K562 (cell line): ENCODE results near the gene CCDC17. TPM values are rescaled to one million over a fixed set of nuclear protein-coding genes. Genes with fewer than 3 reads are reported as not detected.

Experiments
- CHCHD3 ChIP-seq: fragments of 250-450 bp; sonication (Bioruptor Pico); IDR thresholded peaks from 2 replicates; pipeline ENCODE4 v2.1.2; 2022; ENCODE audit warnings: mild to moderate bottlenecking
- CREB1 ChIP-seq, 2 experiments: sonication (generic) in 1 of 2; formaldehyde crosslinking in 1 of 2; IDR thresholded peaks; 2 replicates each; pipeline versions ENCODE4 v1.6.1 to v1.8.0; 2012 to 2022; ENCODE audit warnings: inconsistent platforms in 1 of 2, mild to moderate bottlenecking in 1 of 2, missing genetic modification reagents in 1 of 2, moderate library complexity in 1 of 2
- ELF4 ChIP-seq: fragments of 450-650 bp; formaldehyde crosslinking; IDR thresholded peaks from 2 replicates; pipeline ENCODE4 v1.4.0; 2022; ENCODE audit warnings: missing genetic modification characterization
- ERF ChIP-seq: fragments of 450-650 bp; formaldehyde crosslinking; IDR thresholded peaks from 2 replicates; pipeline ENCODE4 v1.4.0; 2020; ENCODE audit warnings: mild to moderate bottlenecking, mixed read lengths
- ETV1 ChIP-seq: fragments of 450-650 bp; conservative IDR thresholded peaks from 2 replicates; pipeline ENCODE4 v1.6.1; 2016; ENCODE audit warnings: missing genetic modification characterization, control low read depth, low read depth, missing compliant biosample characterization
- MECOM ChIP-seq: fragments of 250-450 bp; sonication (Bioruptor Pico); IDR thresholded peaks from 2 replicates; pipeline ENCODE4 v1.8.0; 2022; ENCODE audit warnings: inconsistent platforms
- NR2F6 ChIP-seq: fragments of 450-650 bp; formaldehyde crosslinking; IDR thresholded peaks from 2 replicates; pipeline ENCODE4 v1.4.0; 2020; ENCODE audit warnings: mild to moderate bottlenecking
- POLR2AphosphoS2 ChIP-seq: IDR thresholded peaks from 2 replicates; pipeline ENCODE4 v1.6.1; 2012; ENCODE audit warnings: low read length, improper control_type of control experiment
- PTRF ChIP-seq: fragments of 450-650 bp; IDR thresholded peaks from 2 replicates; pipeline ENCODE4 v1.6.1; 2016; ENCODE audit warnings: mild to moderate bottlenecking, missing genetic modification characterization, missing compliant biosample characterization
- RBM25 ChIP-seq: fragments of 200-400 bp; formaldehyde crosslinking; IDR thresholded peaks from 2 replicates; pipeline ENCODE4 v1.6.1; 2018; ENCODE audit warnings: low read length, low read depth, moderate library complexity; ENCODE audit not compliant: severe bottlenecking
- SREBF1 ChIP-seq: fragments of 150-350 bp; IDR thresholded peaks from 2 replicates; pipeline ENCODE4 v1.6.1; 2014; ENCODE audit warnings: antibody characterized with exemption, low read depth, low read length, borderline replicate concordance
- SREBF2 ChIP-seq: sonication (generic); formaldehyde crosslinking; IDR thresholded peaks from 2 replicates; pipeline ENCODE4 v1.4.0; 2020; ENCODE audit warnings: mild to moderate bottlenecking, missing genetic modification reagents
- STAT5A ChIP-seq: IDR thresholded peaks from 2 replicates; pipeline ENCODE4 v1.6.1; 2012; ENCODE audit warnings: low read length, inconsistent platforms, borderline replicate concordance
- TEAD2 ChIP-seq: fragments of 450-650 bp; IDR thresholded peaks from 2 replicates; pipeline ENCODE4 v1.6.1; 2016; ENCODE audit warnings: missing genetic modification characterization, control low read depth, missing compliant biosample characterization
- WHSC1 ChIP-seq: IDR thresholded peaks from one replicate; pipeline ENCODE4 v1.6.1; 2012; ENCODE audit warnings: low read length, control low read depth, inconsistent platforms
- ZKSCAN3 ChIP-seq: fragments of 250-450 bp; sonication (Bioruptor Pico); IDR thresholded peaks from 2 replicates; pipeline ENCODE4 v1.4.0; 2020
- polyA plus RNA-seq, 8 experiments: library from polyadenylated mRNA; depleted of rRNA in 4 of 8; stranded (reverse) in 5 of 8; unstranded in 3 of 8; fragments of >200 nt; fragmentation: Nextera tagmentation in 2 of 8; fragmentation: Illumina TruSeq in 1 of 8; extraction: Ambion mirVana in 2 of 8; extraction: Trizol in 1 of 8; gene quantifications; 2 replicates each; pipeline versions ENCODE4 v1.2.1 to v1.2.3, GENCODE V29; 2011 to 2014; ENCODE audit warnings: inconsistent platforms in 1 of 8, missing spikeins in 1 of 8
- total RNA-seq, 7 experiments: library from RNA; depleted of rRNA in 6 of 7; stranded (reverse); fragments of >200 nt in 6 of 7; fragmentation: Illumina TruSeq in 2 of 7; extraction: Trizol in 2 of 7; gene quantifications; 2 replicates each; pipeline versions ENCODE4 v1.2.1 to v1.2.3, GENCODE V29; 2011 to 2021; ENCODE audit warnings: low replicate concordance in 1 of 7
- TF ChIP-seq, protein P1 (sequence below): sonication (generic); formaldehyde crosslinking; IDR thresholded peaks from 2 replicates; pipeline ENCODE4 v1.8.0; 2022; ENCODE audit warnings: missing genetic modification reagents, mild to moderate bottlenecking, borderline replicate concordance
- TF ChIP-seq, protein P2 (sequence below): fragments of 450-650 bp; IDR thresholded peaks from 2 replicates; pipeline ENCODE4 v1.7.0; 2016; ENCODE audit warnings: borderline replicate concordance
- TF ChIP-seq, protein P3 (sequence below): sonication (generic); IDR thresholded peaks from 2 replicates; pipeline ENCODE4 v1.6.1; 2016

CCDC17 gene
- total and polyA plus RNA-seq, 9 of the 15 experiments (the other 6 are each of a cell fraction or from before 2014, with no cell fraction given): 0.20 to 2.4 (median 0.85) TPM

DNA sequence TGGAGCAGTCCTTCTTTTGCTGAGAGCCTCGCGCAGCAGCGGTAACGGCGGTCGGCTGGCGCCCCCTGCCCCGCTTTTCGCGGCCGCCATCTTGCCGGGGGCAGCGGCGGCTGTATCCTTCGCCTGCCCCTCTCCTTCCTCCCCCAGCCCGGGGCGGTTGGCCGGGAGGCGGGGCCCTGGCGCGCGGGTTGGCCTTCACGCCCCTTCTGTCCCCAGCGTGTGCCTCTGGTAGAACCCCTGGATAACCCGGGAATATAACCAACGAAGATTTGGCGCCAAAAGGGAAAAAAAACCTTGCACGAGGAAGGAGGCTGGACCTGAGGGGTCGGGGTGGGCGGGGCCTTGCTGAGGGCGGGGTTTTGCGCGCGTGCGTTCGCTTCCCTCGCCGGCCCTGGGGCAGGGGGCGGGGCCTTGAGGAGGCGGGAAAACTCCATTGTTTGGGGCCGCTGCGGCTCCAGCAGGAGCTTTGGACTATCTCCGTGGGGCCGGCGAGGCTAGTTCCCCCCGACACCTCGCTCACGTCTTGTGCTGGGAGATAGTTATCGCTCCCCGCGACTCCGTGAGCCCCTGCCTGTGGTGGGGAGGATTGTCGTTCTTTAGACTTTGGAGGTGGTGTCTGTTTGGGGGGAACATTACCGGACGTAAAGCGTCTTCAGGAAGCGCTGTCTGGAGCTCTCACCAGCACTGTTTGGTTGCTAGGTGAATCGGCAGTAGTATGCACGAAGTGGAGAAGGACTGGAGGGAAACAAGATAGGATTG, 39.3 kb downstream of the CCDC17 start (continued):
- TF ChIP-seq, protein P1, sequence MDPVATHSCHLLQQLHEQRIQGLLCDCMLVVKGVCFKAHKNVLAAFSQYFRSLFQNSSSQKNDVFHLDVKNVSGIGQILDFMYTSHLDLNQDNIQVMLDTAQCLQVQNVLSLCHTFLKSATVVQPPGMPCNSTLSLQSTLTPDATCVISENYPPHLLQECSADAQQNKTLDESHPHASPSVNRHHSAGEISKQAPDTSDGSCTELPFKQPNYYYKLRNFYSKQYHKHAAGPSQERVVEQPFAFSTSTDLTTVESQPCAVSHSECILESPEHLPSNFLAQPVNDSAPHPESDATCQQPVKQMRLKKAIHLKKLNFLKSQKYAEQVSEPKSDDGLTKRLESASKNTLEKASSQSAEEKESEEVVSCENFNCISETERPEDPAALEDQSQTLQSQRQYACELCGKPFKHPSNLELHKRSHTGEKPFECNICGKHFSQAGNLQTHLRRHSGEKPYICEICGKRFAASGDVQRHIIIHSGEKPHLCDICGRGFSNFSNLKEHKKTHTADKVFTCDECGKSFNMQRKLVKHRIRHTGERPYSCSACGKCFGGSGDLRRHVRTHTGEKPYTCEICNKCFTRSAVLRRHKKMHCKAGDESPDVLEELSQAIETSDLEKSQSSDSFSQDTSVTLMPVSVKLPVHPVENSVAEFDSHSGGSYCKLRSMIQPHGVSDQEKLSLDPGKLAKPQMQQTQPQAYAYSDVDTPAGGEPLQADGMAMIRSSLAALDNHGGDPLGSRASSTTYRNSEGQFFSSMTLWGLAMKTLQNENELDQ (CRISPR knock-in tag): peak; percentile 60; the same call in 1 of the 2 replicates
- TF ChIP-seq ELF4 (CRISPR knock-in tag) (no peak), SREBF1 (no peak), WHSC1 (no peak), NR2F6 (CRISPR knock-in tag) (no peak), TEAD2 (tag) (no peak), ETV1 (peak; percentile 42; the same call in 1 of the 2 replicates), MECOM (no peak), POLR2AphosphoS2 (no peak), STAT5A (no peak), CREB1 (IDR thresholded peaks at IDR 0.05) (no peak), CREB1 (CRISPR knock-in tag; IDR thresholded peaks at IDR 0.05) (no peak), PTRF (no peak), ERF (CRISPR knock-in tag) (0 out of 2 replicates have a peak, but pooled peaks have one; percentile 61), ZKSCAN3 (CRISPR knock-in tag) (no peak), SREBF2 (no peak), CHCHD3 (CRISPR knock-in tag) (no peak), RBM25 (no peak)
- TF ChIP-seq, protein P2, sequence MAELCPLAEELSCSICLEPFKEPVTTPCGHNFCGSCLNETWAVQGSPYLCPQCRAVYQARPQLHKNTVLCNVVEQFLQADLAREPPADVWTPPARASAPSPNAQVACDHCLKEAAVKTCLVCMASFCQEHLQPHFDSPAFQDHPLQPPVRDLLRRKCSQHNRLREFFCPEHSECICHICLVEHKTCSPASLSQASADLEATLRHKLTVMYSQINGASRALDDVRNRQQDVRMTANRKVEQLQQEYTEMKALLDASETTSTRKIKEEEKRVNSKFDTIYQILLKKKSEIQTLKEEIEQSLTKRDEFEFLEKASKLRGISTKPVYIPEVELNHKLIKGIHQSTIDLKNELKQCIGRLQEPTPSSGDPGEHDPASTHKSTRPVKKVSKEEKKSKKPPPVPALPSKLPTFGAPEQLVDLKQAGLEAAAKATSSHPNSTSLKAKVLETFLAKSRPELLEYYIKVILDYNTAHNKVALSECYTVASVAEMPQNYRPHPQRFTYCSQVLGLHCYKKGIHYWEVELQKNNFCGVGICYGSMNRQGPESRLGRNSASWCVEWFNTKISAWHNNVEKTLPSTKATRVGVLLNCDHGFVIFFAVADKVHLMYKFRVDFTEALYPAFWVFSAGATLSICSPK: no peak
- TF ChIP-seq, protein P3, sequence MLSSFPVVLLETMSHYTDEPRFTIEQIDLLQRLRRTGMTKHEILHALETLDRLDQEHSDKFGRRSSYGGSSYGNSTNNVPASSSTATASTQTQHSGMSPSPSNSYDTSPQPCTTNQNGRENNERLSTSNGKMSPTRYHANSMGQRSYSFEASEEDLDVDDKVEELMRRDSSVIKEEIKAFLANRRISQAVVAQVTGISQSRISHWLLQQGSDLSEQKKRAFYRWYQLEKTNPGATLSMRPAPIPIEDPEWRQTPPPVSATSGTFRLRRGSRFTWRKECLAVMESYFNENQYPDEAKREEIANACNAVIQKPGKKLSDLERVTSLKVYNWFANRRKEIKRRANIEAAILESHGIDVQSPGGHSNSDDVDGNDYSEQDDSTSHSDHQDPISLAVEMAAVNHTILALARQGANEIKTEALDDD: no peak
